GM12878 (cell line): ENCODE data around the gene POMT2. TPM values are rescaled to one million over a fixed set of nuclear protein-coding genes. Genes with fewer than 3 reads are reported as not detected.

Experiments
- ATAC-seq: fragments of 200-7000 bp; cut with Tn5 transposase; 3 replicates; pipeline ENCODE4 v1.9.1; 2020; ENCODE audit warnings: mild to moderate bottlenecking, moderate library complexity
- BruUV-seq: library from RNA; stranded (reverse); fragments of 400-500 nt; replicated peaks from 2 replicates; lab custom pipeline; 2021; lab: Mats Ljungman, UMichigan
- CTCF ChIA-PET: fragments of 300-600 bp; sonication (Branson Sonifier 250); formaldehyde crosslinking; extraction: SDS; loops from one replicate; lab custom pipeline; 2021; ENCODE audit warnings: inconsistent platforms; lab: Yijun Ruan, JAX
- POLR2A ChIA-PET: fragments of 350-600 bp; formaldehyde crosslinking; extraction: SDS; loops from one replicate; lab custom pipeline; 2021; ENCODE audit warnings: inconsistent platforms; lab: Charles Lee
- RAD21 ChIA-PET: fragments of 300-600 bp; sonication (Branson Sonifier 250); formaldehyde crosslinking; loops from one replicate; lab custom pipeline; 2023; ENCODE audit warnings: antibody characterized with exemption; ENCODE audit not compliant: unreplicated experiment; lab: Charles Lee
- SMC1A ChIA-PET: fragments of 300-600 bp; sonication (Branson Sonifier 250); formaldehyde crosslinking; loops from one replicate; lab custom pipeline; 2023; ENCODE audit not compliant: unreplicated experiment, uncharacterized antibody; lab: Charles Lee
- DNase-seq: peaks from one replicate; pipeline ENCODE4 v3.0.0-alpha.2; 2011; ENCODE audit warnings: low read depth, low spot score
- FAIRE-seq: peaks from 3 replicates; lab custom pipeline; 2011; peaks lifted over from hg19 to GRCh38; lab: Jason Lieb, UNC
- H2AFZ ChIP-seq: 2 replicates; pipeline ENCODE4 v1.6.0; 2011; ENCODE audit warnings: low read depth, low read length, control low read depth; ENCODE audit not compliant: control insufficient read depth
- H3K27ac ChIP-seq: 2 replicates; pipeline ENCODE4 v1.5.1; 2011; ENCODE audit warnings: control low read depth; ENCODE audit not compliant: control insufficient read depth, insufficient read depth
- H3K27me3 ChIP-seq, 2 experiments: replicated peaks in 1 of 2; 2 replicates each; pipeline versions ENCODE4 v1.6.0 to v1.6.1; 2011; ENCODE audit warnings: low read length in 1 of 2; ENCODE audit not compliant: control insufficient read depth in 2 of 2, insufficient read depth in 2 of 2
- H3K36me3 ChIP-seq, 2 experiments: 2 replicates each; pipeline ENCODE4 v1.5.1; 2011; ENCODE audit warnings: low read length in 1 of 2; ENCODE audit not compliant: control insufficient read depth in 2 of 2, insufficient read depth in 2 of 2
- H3K4me1 ChIP-seq: 2 replicates; pipeline ENCODE4 v1.6.1; 2011; ENCODE audit warnings: mild to moderate bottlenecking, low read length, moderate library complexity, mixed read lengths; ENCODE audit not compliant: control insufficient read depth, insufficient read depth
- H3K4me2 ChIP-seq: 2 replicates; pipeline ENCODE4 v1.6.0; 2011; ENCODE audit warnings: control low read depth; ENCODE audit not compliant: control insufficient read depth, insufficient read depth
- H3K4me3 ChIP-seq: fragments of 200-600 bp; sonication (generic); 2 replicates; pipeline ENCODE4 v1.5.1; 2016
- H3K79me2 ChIP-seq: 2 replicates; pipeline ENCODE4 v1.6.0; 2011; ENCODE audit warnings: low read length; ENCODE audit not compliant: control insufficient read depth, insufficient read depth
- H3K9ac ChIP-seq: 2 replicates; pipeline ENCODE4 v1.8.0; 2011; ENCODE audit warnings: low read length, control low read depth, mixed read lengths; ENCODE audit not compliant: control insufficient read depth, insufficient read depth
- H3K9me3 ChIP-seq: replicated peaks from 3 replicates; pipeline ENCODE4 v1.5.1; 2011; ENCODE audit warnings: mild to moderate bottlenecking, low read length; ENCODE audit not compliant: control insufficient read depth, insufficient read depth
- H4K20me1 ChIP-seq: 2 replicates; pipeline ENCODE4 v1.6.0; 2011; ENCODE audit not compliant: control insufficient read depth, insufficient read depth
- CHD1 ChIP-seq: IDR thresholded peaks from 2 replicates; pipeline ENCODE4 v1.6.1; 2012; ENCODE audit warnings: low read depth, low read length, improper control_type of control experiment
- HDAC6 ChIP-seq: fragments of 200-600 bp; sonication (generic); IDR thresholded peaks from one replicate; pipeline ENCODE4 v1.8.0; 2017; ENCODE audit warnings: antibody characterized with exemption; ENCODE audit not compliant: unreplicated experiment
- MTA2 ChIP-seq: fragments of 450-650 bp; IDR thresholded peaks from 2 replicates; pipeline ENCODE4 v1.6.1; 2016; ENCODE audit warnings: low read depth, mild to moderate bottlenecking, moderate library complexity
- POLR2AphosphoS2 ChIP-seq: IDR thresholded peaks from 2 replicates; pipeline ENCODE4 v1.6.1; 2011; ENCODE audit warnings: low read depth, mild to moderate bottlenecking, low read length, improper control_type of control experiment, moderate library complexity
- WGBS: methylation state at CpG from one replicate; pipeline ENCODE4 v1.1.6; 2016; ENCODE audit warnings: low lambda C conversion rate; ENCODE audit not compliant: insufficient replicate concordance, insufficient coverage; ENCODE audit errors: missing lambda C conversion rate; 5-methylcytosine and 5-hydroxymethylcytosine counted together
- in situ Hi-C: fragments of 300-500 bp; cut with MboI; formaldehyde crosslinking; loops from 9 replicates; pipeline ENCODE4 v1.14.3; 2018; ENCODE audit warnings: mixed read lengths
- intact Hi-C: fragments of 100-400 bp; cut with micrococcal nuclease; formaldehyde crosslinking; loops from one replicate; pipeline ENCODE4 v1.14.2; 2022; ENCODE audit not compliant: unreplicated experiment
- polyA plus RNA-seq, 11 experiments: library from polyadenylated mRNA; depleted of rRNA in 4 of 11; unstranded in 6 of 11; stranded (reverse) in 5 of 11; fragments of >200 nt; fragmentation: Nextera tagmentation in 4 of 11; fragmentation: Illumina TruSeq in 1 of 11; extraction: Ambion mirVana in 4 of 11; extraction: Trizol in 1 of 11; gene quantifications; 1 replicate in 1 of 11; 2 replicates in 10 of 11; pipeline versions ENCODE4 v1.2.1 to v1.2.3, GENCODE V29; 2011 to 2016; ENCODE audit warnings: inconsistent platforms in 2 of 11, missing spikeins in 2 of 11, low read depth in 1 of 11
- total RNA-seq, 4 experiments: library from RNA; depleted of rRNA in 3 of 4; stranded (reverse); fragments of >200 nt in 3 of 4; fragmentation: Illumina TruSeq in 1 of 4; extraction: Trizol in 1 of 4; gene quantifications; 2 replicates each; pipeline versions ENCODE4 v1.2.1 to v1.2.3, GENCODE V29; 2013 to 2021
- TF ChIP-seq, protein P1 (sequence below), 3 experiments: IDR thresholded peaks in 2 of 3; conservative IDR thresholded peaks in 1 of 3; 2 replicates each; pipeline ENCODE4 v1.5.1; 2011; ENCODE audit warnings: low read depth in 3 of 3, low read length in 3 of 3, mild to moderate bottlenecking in 3 of 3, control low read depth in 2 of 3, moderate library complexity in 2 of 3, inconsistent platforms in 1 of 3, mixed read lengths in 1 of 3; ENCODE audit not compliant: control insufficient read depth in 2 of 3, insufficient read depth in 1 of 3; ENCODE audit errors: extremely low read depth in 1 of 3
- TF ChIP-seq, protein P2 (sequence below): fragments of 450-650 bp; formaldehyde crosslinking; IDR thresholded peaks from 2 replicates; pipeline ENCODE4 v1.4.0; 2022; ENCODE audit warnings: mild to moderate bottlenecking, moderate library complexity

POMT2 gene
- total and polyA plus RNA-seq, 10 of the 15 experiments (the other 5 are each of a cell fraction or from before 2014, with no cell fraction given): 0.23 to 13.9 (median 6.5) TPM

DNA sequence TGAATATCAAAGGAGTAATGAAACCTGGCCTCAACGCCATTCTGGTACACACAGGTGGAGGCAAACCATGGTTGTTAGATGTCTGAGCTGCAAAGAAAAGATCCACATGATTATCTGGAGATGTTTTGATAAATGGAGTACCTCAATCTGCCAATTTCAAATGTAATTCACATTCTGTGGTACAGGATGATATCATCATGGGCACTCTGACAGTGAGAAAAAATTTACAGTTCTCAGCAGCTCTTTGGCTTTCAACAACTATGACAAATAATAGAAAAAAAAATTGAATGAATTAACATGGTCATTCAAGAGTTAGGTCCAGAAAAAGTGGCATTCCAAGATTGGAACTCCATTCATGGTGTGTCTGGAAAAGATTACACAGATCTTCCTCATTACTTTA, 38.9 kb upstream of the POMT2 start:
- Histone ChIP-seq H2AFZ (no peak overlapping the region), H3K79me2 (peaks cover 7% of the 10 kb centered on the region), H3K36me3 (no peaks in the 10 kb centered on the region), H3K27ac (no peak overlapping the region), H3K4me2 (no peak overlapping the region), H4K20me1 (no peaks in the 10 kb centered on the region), H3K9ac (no peak overlapping the region), H3K4me3 (no peak overlapping the region), H3K9me3 (no peaks in the 10 kb centered on the region; the same call in 1 of the 3 replicates), H3K27me3 (no peaks in the 10 kb centered on the region), H3K4me1 (peaks cover 5% of the 10 kb centered on the region; the same call in 1 of the 2 replicates)
- in situ Hi-C loops (no loop called here), intact Hi-C loops (no loop called here)
- no peak for ATAC-seq
- ChIA-PET RAD21 (no interaction called here), CTCF (interaction anchor here (0.7 to 1.0 kb wide), 2 partner anchors 12 to 15 kb away, joined by 3 to 4 read pairs; no protein-coding TSS in a partner anchor), POLR2A (interaction anchor here (0.9 kb wide), 1 partner anchor 12 kb away, joined by 3 read pairs; no protein-coding TSS in a partner anchor), SMC1A (interaction anchor here (1.1 to 1.4 kb wide), 3 partner anchors 12 to 44 kb away, joined by 3 to 5 read pairs (median 4); no protein-coding TSS in a partner anchor)
- no peak for FAIRE-seq
- BruUV-seq: TSS peak; percentile 12
- no peak for DNase-seq
- 45% methylated on average over 1 of the region's 1 CpG for WGBS
- TF ChIP-seq HDAC6: no peak
- TF ChIP-seq, protein P1, sequence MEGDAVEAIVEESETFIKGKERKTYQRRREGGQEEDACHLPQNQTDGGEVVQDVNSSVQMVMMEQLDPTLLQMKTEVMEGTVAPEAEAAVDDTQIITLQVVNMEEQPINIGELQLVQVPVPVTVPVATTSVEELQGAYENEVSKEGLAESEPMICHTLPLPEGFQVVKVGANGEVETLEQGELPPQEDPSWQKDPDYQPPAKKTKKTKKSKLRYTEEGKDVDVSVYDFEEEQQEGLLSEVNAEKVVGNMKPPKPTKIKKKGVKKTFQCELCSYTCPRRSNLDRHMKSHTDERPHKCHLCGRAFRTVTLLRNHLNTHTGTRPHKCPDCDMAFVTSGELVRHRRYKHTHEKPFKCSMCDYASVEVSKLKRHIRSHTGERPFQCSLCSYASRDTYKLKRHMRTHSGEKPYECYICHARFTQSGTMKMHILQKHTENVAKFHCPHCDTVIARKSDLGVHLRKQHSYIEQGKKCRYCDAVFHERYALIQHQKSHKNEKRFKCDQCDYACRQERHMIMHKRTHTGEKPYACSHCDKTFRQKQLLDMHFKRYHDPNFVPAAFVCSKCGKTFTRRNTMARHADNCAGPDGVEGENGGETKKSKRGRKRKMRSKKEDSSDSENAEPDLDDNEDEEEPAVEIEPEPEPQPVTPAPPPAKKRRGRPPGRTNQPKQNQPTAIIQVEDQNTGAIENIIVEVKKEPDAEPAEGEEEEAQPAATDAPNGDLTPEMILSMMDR (IDR thresholded peaks at IDR 0.05 in 2 of 3, conservative IDR thresholded peaks at IDR 0.05 in 1 of 3; ENCODE audit: control insufficient read depth in 2 of 3, extremely low read depth in 1 of 3, insufficient read depth in 1 of 3, low read depth in 3 of 3, low read length in 3 of 3): no peak

DNA sequence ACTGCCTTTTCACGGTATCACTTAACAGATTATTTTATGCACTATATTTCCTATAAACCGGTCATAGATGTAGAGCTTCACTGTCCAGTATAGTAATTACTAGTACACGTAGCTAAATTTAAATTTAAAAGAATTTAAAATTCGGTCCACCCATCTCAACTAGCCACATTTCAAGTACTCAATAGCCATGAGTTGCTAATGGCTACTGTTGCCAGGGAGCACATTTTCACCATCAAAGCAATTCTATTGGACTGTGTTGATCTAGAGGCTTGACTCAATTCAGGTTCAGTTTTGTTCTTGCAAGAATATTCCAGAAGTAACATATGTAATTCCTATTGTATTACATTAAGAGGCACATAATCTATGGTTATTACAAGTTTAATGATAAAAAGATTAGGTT, 36.2 kb upstream of the POMT2 start:
- intact Hi-C loops: no loop called here
- Histone ChIP-seq H3K4me1 (peaks cover 5% of the 10 kb centered on the region; the same call in 1 of the 2 replicates), H3K4me2 (no peak overlapping the region), H3K9ac (no peak overlapping the region), H2AFZ (no peak overlapping the region), H3K27me3 (no peaks in the 10 kb centered on the region), H3K27ac (no peak overlapping the region), H3K36me3 (no peaks in the 10 kb centered on the region), H3K79me2 (peaks cover 1% of the 10 kb centered on the region), H4K20me1 (no peaks in the 10 kb centered on the region), H3K4me3 (no peak overlapping the region), H3K9me3 (no peaks in the 10 kb centered on the region; the same call in 2 of the 3 replicates)
- BruUV-seq: no TSS peak
- WGBS: 87% methylated on average over 4 of the region's 4 CpGs
- ChIA-PET SMC1A (interaction anchor here (1.1 kb wide), 2 partner anchors 9 to 15 kb away, joined by 3 read pairs; no protein-coding TSS in a partner anchor), POLR2A (interaction anchor here (1.3 kb wide), 1 partner anchor 8 kb away, joined by 4 read pairs; no protein-coding TSS in a partner anchor), CTCF (interaction anchor here (1.1 to 2.1 kb wide), 2 partner anchors 34 to 41 kb away, joined by 3 to 13 read pairs; no protein-coding TSS in a partner anchor), RAD21 (interaction anchor here (1.0 kb wide), 1 partner anchor 8 kb away, joined by 3 read pairs; no protein-coding TSS in a partner anchor)
- in situ Hi-C loops: no loop called here
- ATAC-seq (no peak), FAIRE-seq (no peak), DNase-seq (no peak)
- TF ChIP-seq, protein P2, sequence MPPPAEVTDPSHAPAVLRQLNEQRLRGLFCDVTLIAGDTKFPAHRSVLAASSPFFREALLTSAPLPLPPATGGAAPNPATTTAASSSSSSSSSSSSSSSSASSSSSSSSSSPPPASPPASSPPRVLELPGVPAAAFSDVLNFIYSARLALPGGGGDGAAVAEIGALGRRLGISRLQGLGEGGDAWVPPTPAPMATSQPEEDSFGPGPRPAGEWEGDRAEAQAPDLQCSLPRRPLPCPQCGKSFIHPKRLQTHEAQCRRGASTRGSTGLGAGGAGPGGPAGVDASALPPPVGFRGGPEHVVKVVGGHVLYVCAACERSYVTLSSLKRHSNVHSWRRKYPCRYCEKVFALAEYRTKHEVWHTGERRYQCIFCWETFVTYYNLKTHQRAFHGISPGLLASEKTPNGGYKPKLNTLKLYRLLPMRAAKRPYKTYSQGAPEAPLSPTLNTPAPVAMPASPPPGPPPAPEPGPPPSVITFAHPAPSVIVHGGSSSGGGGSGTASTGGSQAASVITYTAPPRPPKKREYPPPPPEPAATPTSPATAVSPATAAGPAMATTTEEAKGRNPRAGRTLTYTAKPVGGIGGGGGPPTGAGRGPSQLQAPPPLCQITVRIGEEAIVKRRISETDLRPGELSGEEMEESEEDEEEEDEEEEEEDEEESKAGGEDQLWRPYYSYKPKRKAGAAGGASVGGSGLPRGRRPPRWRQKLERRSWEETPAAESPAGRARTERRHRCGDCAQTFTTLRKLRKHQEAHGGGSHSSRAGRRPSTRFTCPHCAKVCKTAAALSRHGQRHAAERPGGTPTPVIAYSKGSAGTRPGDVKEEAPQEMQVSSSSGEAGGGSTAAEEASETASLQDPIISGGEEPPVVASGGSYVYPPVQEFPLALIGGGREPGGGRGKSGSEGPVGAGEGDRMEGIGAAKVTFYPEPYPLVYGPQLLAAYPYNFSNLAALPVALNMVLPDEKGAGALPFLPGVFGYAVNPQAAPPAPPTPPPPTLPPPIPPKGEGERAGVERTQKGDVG: no peak
- TF ChIP-seq MTA2: no peak
- no peak for TF ChIP-seq CHD1
- no peak for TF ChIP-seq POLR2AphosphoS2
